NCI-H82 treated with DMSO at 0.1 percent for 48 hours (cell line): Measurements from ENCODE around the gene EMC1.
"Not testable (repeated sequence)": the region's sequence is repeated elsewhere in the genome, so short reads cannot be mapped to it uniquely, and the experiment has no call there.

Source experiments
- DNase-seq: peaks from one replicate; lab custom pipeline; 2025; ENCODE audit not compliant: unreplicated experiment; lab: John Stamatoyannopoulos, UW

EMC1 gene

GRCh38 chr1:19251305-19252196 lies at the start of gene EMC1, which contains the start of gene MRTO4:
TSS of gene EMC1 (minus strand) at chr1:19251524. CDS start at chr1:19251509, 15 bp downstream.
TSS of gene MRTO4 (plus strand) at chr1:19251805. CDS start at chr1:19251836, 31 bp downstream.
- DNase-seq: peak; percentile 54

GRCh38 chr1:19300211-19300610 lies 48.9 kb upstream of the EMC1 start:
- no peak for DNase-seq

- DNase-seq: no peak
Observed at GRCh38 chr1:19294638-19295037, 43.3 kb upstream of the EMC1 start.

- no peak for DNase-seq
Observed at GRCh38 chr1:19289244-19289643, 37.9 kb upstream of the EMC1 start.

GRCh38 chr1:19288324-19289241 lies 37.3 kb upstream of the EMC1 start, which contains the start of gene AKR7A3:
TSS of gene AKR7A3 (minus strand) at chr1:19288770. CDS start at chr1:19288709, 61 bp downstream.
- not testable (repeated sequence) for DNase-seq

GRCh38 chr1:19287436-19288185 lies 36.3 kb upstream of the EMC1 start:
- DNase-seq: no peak

- not testable (repeated sequence) for DNase-seq
Observed at GRCh38 chr1:19285807-19286206, 34.5 kb upstream of the EMC1 start.

GRCh38 chr1:19285366-19285765 lies 34.0 kb upstream of the EMC1 start:
- not testable (repeated sequence) for DNase-seq

- no peak for DNase-seq
Observed at GRCh38 chr1:19284881-19285280, 33.6 kb upstream of the EMC1 start.

- no peak for DNase-seq
Observed at GRCh38 chr1:19283891-19284290, 32.6 kb upstream of the EMC1 start.

GRCh38 chr1:19274636-19275035 lies 23.3 kb upstream of the EMC1 start:
- no peak for DNase-seq

- not testable (repeated sequence) for DNase-seq
Observed at GRCh38 chr1:19273844-19274531, 22.7 kb upstream of the EMC1 start.

GRCh38 chr1:19273106-19273843 lies 22.0 kb upstream of the EMC1 start:
- DNase-seq: no peak

GRCh38 chr1:19272064-19272463 lies 20.7 kb upstream of the EMC1 start:
- DNase-seq: no peak

GRCh38 chr1:19270343-19270730 lies 19.0 kb upstream of the EMC1 start:
- DNase-seq: not testable (repeated sequence)

GRCh38 chr1:19269427-19270342 lies 18.4 kb upstream of the EMC1 start:
- not testable (repeated sequence) for DNase-seq

GRCh38 chr1:19268445-19268844 lies 17.1 kb upstream of the EMC1 start:
- DNase-seq: no peak

GRCh38 chr1:19262744-19263143 lies 11.4 kb upstream of the EMC1 start:
- DNase-seq: no peak
